ES-I3 (cell line): ENCODE measurements around the gene FBXL4.

Experiments used
- H3K36me3 ChIP-seq: 2 replicates; pipeline ENCODE4 v1.6.1; 2013; ENCODE audit warnings: mild to moderate bottlenecking, low read length, control low read depth, moderate library complexity; ENCODE audit not compliant: insufficient read depth
- H3K4me1 ChIP-seq: 2 replicates; pipeline ENCODE4 v1.6.1; 2013; ENCODE audit warnings: mild to moderate bottlenecking, control low read depth, low read length; ENCODE audit not compliant: insufficient read depth
- H3K9ac ChIP-seq: 2 replicates; pipeline ENCODE4 v1.6.1; 2013; ENCODE audit warnings: low read depth, mild to moderate bottlenecking, low read length, moderate library complexity
- H3K9me3 ChIP-seq: 2 replicates; pipeline ENCODE4 v1.6.1; 2013; ENCODE audit warnings: mild to moderate bottlenecking, low read length, moderate library complexity; ENCODE audit not compliant: control insufficient read depth, insufficient read depth

FBXL4 gene

DNA sequence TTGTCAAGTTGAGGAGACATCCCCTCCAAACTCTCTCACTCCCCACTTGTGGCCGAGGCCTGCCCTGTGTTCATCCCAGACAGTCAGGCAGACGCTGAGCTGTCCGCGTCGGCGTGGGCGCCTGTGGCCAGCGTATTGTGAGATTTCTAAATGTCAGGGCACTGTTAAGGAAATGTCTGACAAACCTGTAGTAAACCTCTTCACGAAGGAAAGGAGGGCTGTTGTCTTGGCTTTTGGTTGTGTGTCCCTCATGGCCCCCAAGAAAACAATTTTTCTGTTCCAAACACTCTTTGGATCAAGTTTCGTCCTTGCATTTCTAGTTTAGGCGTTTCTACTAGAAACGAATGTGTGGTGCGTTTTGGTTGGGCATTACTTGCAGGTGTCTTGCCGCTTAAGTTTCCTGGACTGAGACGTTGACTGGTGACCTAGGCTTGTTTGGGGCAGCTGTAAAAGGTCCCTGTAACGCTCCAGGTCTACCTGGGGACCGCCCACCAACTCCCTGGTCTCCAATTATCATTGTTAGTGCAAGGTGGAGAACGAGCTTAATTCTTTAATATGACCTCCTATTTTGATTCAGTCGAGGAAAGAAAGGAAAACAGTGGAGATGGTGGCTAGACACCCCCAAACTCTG, 122.0 kb downstream of the FBXL4 start:
- Histone ChIP-seq H3K9ac (no peak overlapping the region; the same call in 1 of the 2 replicates), H3K9me3 (no peaks in the 10 kb centered on the region), H3K4me1 (no peaks in the 10 kb centered on the region), H3K36me3 (no peaks in the 10 kb centered on the region)

GRCh38 chr6:98824902-98825599, 122.7 kb downstream of the FBXL4 start:
- Histone ChIP-seq H3K9me3 (no peaks in the 10 kb centered on the region), H3K9ac (peak overlapping the region; percentile 61; the same call in 1 of the 2 replicates), H3K4me1 (no peaks in the 10 kb centered on the region), H3K36me3 (no peaks in the 10 kb centered on the region)

DNA sequence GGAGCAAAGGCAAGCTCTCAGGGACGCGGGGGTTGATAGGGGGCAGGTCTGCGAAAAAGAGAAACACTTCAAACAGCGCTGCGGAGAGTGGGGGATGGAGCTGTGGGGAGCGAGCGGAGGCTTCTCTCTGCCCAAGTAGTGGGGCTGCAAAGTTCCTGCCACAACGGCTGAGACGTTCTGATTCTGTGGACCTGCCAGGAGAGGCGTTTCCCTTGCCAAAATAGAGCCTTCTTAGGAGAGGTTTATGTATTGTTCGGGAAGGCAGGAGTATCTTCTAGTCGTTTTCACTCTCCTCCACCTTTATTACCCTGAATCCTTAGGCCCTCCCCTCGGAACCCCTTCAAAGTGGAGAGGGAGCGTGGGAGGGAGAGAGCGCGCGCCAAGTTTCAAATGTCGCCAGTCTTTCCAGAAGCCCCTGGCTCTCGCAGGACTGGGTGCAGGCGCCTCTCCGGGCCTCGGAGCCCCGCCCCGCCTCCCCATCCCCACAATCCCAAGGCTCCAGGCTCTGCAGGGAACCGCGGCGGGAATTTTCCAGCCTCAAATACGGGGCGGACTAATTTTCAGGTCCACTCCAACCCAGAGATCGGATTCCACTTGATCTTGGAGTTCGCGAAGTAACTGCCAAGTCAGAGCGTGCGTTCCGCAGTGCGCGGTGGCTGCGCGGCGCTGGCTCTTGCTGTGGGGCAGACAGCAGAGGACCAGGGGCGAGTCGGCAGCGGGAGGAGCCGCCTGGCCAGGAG, 123.4 kb downstream of the FBXL4 start:
- H3K4me1 ChIP-seq = no peaks in the 10 kb centered on the region
- H3K9ac ChIP-seq = peak overlapping the region; percentile 61; the same call in 1 of the 2 replicates

DNA sequence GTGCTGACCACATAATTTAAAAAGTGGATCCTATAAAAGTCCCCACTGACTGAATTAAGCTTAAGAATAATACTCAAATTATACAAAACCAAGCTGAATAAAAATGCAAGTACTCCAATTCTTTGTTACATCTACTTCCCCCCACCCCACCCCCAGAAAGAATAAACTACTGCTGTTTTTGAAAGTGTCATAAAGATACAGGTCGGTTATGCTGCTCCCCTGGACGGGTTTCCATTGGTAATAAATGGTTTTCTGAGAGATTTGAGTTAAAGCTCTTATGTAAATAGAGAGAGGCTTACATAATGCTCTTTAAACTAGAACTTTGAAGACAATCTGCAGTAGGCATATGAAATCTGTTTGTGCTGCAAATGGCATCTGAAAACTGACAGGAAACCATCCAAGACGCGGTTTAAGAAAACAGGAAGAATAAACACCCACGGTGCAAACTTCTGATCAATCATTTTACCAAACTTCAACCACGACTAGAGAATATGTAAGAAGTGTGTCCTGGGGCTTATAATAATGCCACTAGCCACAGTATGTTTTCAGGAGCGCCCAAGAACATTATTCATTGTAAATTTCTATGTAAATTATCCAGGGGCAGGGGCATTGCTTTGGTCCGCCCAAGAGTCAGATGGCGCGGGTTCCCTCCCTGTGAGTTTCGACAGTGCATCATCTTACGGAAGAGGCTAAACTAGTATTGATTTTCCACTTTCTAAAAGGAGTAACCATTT, 124.2 kb downstream of the FBXL4 start:
- Histone ChIP-seq H3K9ac (peak overlapping the region; percentile 61; the same call in 1 of the 2 replicates), H3K36me3 (no peaks in the 10 kb centered on the region), H3K4me1 (no peaks in the 10 kb centered on the region), H3K9me3 (no peaks in the 10 kb centered on the region)

More for the DNA sequence above, 123.4 kb downstream of the FBXL4 start:
- Histone ChIP-seq H3K36me3 (no peaks in the 10 kb centered on the region), H3K9me3 (no peaks in the 10 kb centered on the region)

DNA sequence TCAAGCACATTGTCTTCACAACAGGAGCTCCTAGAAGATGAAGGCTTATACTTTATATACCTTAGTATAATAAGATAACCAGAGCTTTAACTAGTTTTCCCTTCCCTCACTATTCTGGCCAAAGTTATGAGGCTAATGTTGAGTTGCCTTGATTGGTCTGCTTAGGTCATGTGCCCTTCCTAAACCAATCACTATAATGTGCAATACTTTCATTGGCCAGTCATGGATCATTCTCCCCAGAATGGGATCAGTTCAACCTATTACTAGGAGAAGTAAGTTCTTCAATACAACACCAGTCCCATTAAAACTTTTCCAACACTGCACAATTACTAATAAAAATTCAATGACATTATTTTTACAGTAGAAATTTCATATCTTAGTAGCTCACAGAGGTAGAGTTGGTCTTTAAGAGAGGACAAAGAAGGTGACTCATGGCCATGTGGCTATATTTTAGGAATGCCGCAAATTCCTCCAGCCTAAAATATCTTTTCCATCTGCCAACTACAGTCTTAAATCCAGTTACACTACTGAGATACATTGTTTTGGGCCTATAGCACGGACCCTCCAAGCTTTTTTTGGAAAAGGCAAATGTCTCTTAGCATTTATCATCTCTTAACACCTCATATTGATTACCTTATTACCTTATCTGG, 125.9 kb downstream of the FBXL4 start:
- no peak overlapping the region for H3K9ac ChIP-seq
- H3K36me3 ChIP-seq = no peaks in the 10 kb centered on the region
- H3K4me1 ChIP-seq = no peaks in the 10 kb centered on the region
- no peaks in the 10 kb centered on the region for H3K9me3 ChIP-seq
